Measurements from ENCODE around the gene MYBPC2.

GRCh38 chr19:50394017-50394416 lies 38.7 kb upstream of the MYBPC2 start:
- TF ChIP-seq, protein P1, sequence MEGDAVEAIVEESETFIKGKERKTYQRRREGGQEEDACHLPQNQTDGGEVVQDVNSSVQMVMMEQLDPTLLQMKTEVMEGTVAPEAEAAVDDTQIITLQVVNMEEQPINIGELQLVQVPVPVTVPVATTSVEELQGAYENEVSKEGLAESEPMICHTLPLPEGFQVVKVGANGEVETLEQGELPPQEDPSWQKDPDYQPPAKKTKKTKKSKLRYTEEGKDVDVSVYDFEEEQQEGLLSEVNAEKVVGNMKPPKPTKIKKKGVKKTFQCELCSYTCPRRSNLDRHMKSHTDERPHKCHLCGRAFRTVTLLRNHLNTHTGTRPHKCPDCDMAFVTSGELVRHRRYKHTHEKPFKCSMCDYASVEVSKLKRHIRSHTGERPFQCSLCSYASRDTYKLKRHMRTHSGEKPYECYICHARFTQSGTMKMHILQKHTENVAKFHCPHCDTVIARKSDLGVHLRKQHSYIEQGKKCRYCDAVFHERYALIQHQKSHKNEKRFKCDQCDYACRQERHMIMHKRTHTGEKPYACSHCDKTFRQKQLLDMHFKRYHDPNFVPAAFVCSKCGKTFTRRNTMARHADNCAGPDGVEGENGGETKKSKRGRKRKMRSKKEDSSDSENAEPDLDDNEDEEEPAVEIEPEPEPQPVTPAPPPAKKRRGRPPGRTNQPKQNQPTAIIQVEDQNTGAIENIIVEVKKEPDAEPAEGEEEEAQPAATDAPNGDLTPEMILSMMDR (IDR thresholded peaks at IDR 0.05): no peak
- TF ChIP-seq POLR2AphosphoS5 (IDR thresholded peaks at IDR 0.05; ENCODE audit: insufficient read depth in 1 of 2, low read depth in 1 of 2): no peak

All from vagina (tissue), 2 donors.